Breast epithelium (tissue), 3 donors: ENCODE results near the gene SDC4.

ENCODE experiments used
- POLR2A ChIP-seq: fragments of 450-650 bp; IDR thresholded peaks from one replicate; pipeline ENCODE4 v1.6.1; 2016; ENCODE audit warnings: antibody characterized with exemption, mild to moderate bottlenecking, moderate library complexity
- POLR2AphosphoS5 ChIP-seq, 3 donors: sonication (generic); formaldehyde crosslinking; IDR thresholded peaks; one replicate each; pipeline ENCODE4 v1.6.1; 2017; ENCODE audit warnings: antibody characterized with exemption in 3 of 3
- TF ChIP-seq, protein P1 (sequence below), 3 donors: fragments of 450-650 bp; IDR thresholded peaks; one replicate each; pipeline ENCODE4 v1.5.1; 2016 to 2017; ENCODE audit warnings: antibody characterized with exemption in 3 of 3, mild to moderate bottlenecking in 3 of 3, moderate library complexity in 3 of 3

GRCh38 chr20:45391559-45391958 is 43.3 kb upstream of the SDC4 start:
- no peak for TF ChIP-seq POLR2A
- TF ChIP-seq POLR2AphosphoS5 (IDR thresholded peaks at IDR 0.05): no peak
- TF ChIP-seq, protein P1, sequence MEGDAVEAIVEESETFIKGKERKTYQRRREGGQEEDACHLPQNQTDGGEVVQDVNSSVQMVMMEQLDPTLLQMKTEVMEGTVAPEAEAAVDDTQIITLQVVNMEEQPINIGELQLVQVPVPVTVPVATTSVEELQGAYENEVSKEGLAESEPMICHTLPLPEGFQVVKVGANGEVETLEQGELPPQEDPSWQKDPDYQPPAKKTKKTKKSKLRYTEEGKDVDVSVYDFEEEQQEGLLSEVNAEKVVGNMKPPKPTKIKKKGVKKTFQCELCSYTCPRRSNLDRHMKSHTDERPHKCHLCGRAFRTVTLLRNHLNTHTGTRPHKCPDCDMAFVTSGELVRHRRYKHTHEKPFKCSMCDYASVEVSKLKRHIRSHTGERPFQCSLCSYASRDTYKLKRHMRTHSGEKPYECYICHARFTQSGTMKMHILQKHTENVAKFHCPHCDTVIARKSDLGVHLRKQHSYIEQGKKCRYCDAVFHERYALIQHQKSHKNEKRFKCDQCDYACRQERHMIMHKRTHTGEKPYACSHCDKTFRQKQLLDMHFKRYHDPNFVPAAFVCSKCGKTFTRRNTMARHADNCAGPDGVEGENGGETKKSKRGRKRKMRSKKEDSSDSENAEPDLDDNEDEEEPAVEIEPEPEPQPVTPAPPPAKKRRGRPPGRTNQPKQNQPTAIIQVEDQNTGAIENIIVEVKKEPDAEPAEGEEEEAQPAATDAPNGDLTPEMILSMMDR (IDR thresholded peaks at IDR 0.05): no peak
